ENCODE measurements around the gene NTN4. TPM values are rescaled to one million over a fixed set of nuclear protein-coding genes. Genes with fewer than 3 reads are reported as not detected.

The NTN4 gene
- total RNA-seq, 4 donors from 2014 or later = 6.7 to 25.9 (median 16.7) TPM

GRCh38 chr12:95836630-95837239 lies 46.2 kb upstream of the NTN4 start:
- Histone ChIP-seq H3K36me3 (no peaks in the 10 kb centered on the region), H3K27me3 (no peaks in the 10 kb centered on the region), H3K4me1 (peaks cover 7 to 22% (median 18%) of the 10 kb centered on the region in 4 donors), H3K27ac (no peak overlapping the region), H3K9me3 (no peaks in the 10 kb centered on the region), H3K4me3 (no peak overlapping the region)
- no peak for TF ChIP-seq EP300 (IDR thresholded peaks at IDR 0.05; ENCODE audit: low read depth)
- TF ChIP-seq POLR2AphosphoS5 (IDR thresholded peaks at IDR 0.05) = no peak
- no peak for TF ChIP-seq POLR2A (IDR thresholded peaks at IDR 0.05)
- TF ChIP-seq CTCF (IDR thresholded peaks at IDR 0.05) = no peak
- 17% methylated on average over 1 of the region's 1 CpG; no CpG with 5 or more reads in 1 of the 2 donors for WGBS, 2 donors (ENCODE audit: low coverage in 1 of 2)
- intact Hi-C loops (cut with DNase I; ENCODE audit: low total_unique reads) = no loop called here
- in situ Hi-C loops (cut with MboI; ENCODE audit: low pct_ligation_motif_present in 1 of 4, low pct_unique_long_range_greater_than_20kb in 1 of 4, low sequenced_read_pairs in 3 of 4) = no loop called here
- DNase-seq = no peak

DNA sequence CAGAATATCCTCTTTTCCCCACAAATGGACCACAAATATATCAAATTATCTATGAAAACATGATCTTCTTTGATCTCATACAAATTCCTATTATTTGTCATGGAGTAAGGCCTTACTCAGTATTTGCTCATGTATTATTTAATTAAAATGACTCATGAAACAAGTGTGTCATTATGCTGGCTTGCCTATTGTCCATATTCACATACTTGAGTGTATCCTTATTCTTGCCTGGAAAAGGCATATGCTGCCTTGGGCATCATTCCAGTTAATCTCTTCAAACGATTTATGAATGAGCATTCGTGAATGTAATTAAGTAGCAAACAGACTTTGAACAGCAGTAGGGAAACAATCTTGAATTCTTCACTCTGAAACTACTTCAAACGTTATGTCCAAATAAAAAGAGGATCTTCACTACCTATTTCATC lies 45.6 kb upstream of the NTN4 start:
- WGBS, 2 donors (ENCODE audit: low coverage in 1 of 2) = 12 to 16% methylated on average over 3 of the region's 3 CpGs
- Histone ChIP-seq H3K4me1 (peaks cover 7 to 22% (median 18%) of the 10 kb centered on the region in 4 donors), H3K36me3 (no peaks in the 10 kb centered on the region), H3K27me3 (no peaks in the 10 kb centered on the region), H3K9me3 (no peaks in the 10 kb centered on the region), H3K4me3 (no peak overlapping the region), H3K27ac (no peak overlapping the region)
- no peak for TF ChIP-seq POLR2AphosphoS5 (IDR thresholded peaks at IDR 0.05)
- TF ChIP-seq EP300 (IDR thresholded peaks at IDR 0.05; ENCODE audit: low read depth) = no peak
- TF ChIP-seq POLR2A (IDR thresholded peaks at IDR 0.05) = no peak
- TF ChIP-seq CTCF (IDR thresholded peaks at IDR 0.05) = no peak
- in situ Hi-C loops (cut with MboI; ENCODE audit: low pct_ligation_motif_present in 1 of 4, low pct_unique_long_range_greater_than_20kb in 1 of 4, low sequenced_read_pairs in 3 of 4) (no loop called here), intact Hi-C loops (cut with DNase I; ENCODE audit: low total_unique reads) (no loop called here)
- no peak for DNase-seq

- Histone ChIP-seq H3K4me1 (peaks cover 7 to 25% (median 18%) of the 10 kb centered on the region in 4 donors), H3K36me3 (no peaks in the 10 kb centered on the region), H3K9me3 (no peaks in the 10 kb centered on the region), H3K27me3 (no peaks in the 10 kb centered on the region), H3K4me3 (no peak overlapping the region), H3K27ac (no peak overlapping the region)
- 88% methylated on average over 1 of the region's 1 CpG for WGBS, 2 donors (ENCODE audit: low coverage in 1 of 2)
- no peak for DNase-seq
- intact Hi-C loops (cut with DNase I; ENCODE audit: low total_unique reads) (no loop called here), in situ Hi-C loops (cut with MboI; ENCODE audit: low pct_ligation_motif_present in 1 of 4, low pct_unique_long_range_greater_than_20kb in 1 of 4, low sequenced_read_pairs in 3 of 4) (no loop called here)
- no peak for TF ChIP-seq POLR2AphosphoS5 (IDR thresholded peaks at IDR 0.05)
- TF ChIP-seq POLR2A (IDR thresholded peaks at IDR 0.05) = no peak
- TF ChIP-seq EP300 (IDR thresholded peaks at IDR 0.05; ENCODE audit: low read depth) = no peak
These were observed 44.0 kb upstream of the NTN4 start for GRCh38 chr12:95834572-95834971.

DNA sequence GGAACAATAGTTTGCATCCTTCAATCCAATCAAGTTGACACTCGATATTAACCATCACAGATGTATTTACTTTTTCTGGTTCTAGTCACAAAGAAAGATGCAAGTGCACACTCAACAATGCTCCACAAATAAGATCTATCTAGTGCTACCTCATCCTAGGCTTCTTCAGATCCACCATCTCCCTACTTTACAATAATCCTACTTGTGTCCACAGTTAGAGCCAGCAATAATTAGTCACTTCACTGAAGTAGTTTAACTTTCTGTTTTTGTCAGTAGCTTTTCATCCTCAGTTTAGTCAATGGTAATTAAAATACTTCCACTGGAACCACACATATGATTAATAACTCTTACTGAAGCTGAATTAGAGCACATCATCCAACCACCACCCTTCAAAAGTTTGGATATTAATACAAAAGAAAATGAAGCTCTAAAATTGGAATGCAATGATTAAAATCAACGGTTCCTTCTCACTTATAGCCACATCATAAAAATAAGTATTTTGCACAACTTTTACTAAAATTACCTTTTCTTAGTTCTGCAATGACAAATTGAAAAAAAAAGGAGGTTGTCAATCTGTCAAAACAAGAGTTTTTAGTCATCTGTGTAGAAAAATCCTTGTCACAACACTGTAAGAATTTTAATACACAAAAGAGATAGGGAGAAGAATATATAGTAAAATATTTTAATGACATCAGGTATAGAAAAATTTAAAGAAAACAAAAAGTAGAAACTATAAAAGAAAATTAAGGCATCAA lies 39.9 kb upstream of the NTN4 start:
- in situ Hi-C loops (cut with MboI; ENCODE audit: low pct_ligation_motif_present in 1 of 4, low pct_unique_long_range_greater_than_20kb in 1 of 4, low sequenced_read_pairs in 3 of 4) (no loop called here), intact Hi-C loops (cut with DNase I; ENCODE audit: low total_unique reads) (no loop called here)
- Histone ChIP-seq H3K9me3 (no peaks in the 10 kb centered on the region), H3K4me3 (no peak overlapping the region), H3K4me1 (peaks cover 0 to 6% (median 0%) of the 10 kb centered on the region in 4 donors), H3K27me3 (no peaks in the 10 kb centered on the region), H3K36me3 (no peaks in the 10 kb centered on the region), H3K27ac (no peak overlapping the region)
- TF ChIP-seq CTCF (IDR thresholded peaks at IDR 0.05) = no peak
- TF ChIP-seq EP300 (IDR thresholded peaks at IDR 0.05; ENCODE audit: low read depth) = no peak
- TF ChIP-seq POLR2A (IDR thresholded peaks at IDR 0.05) = no peak
- WGBS, 2 donors (ENCODE audit: low coverage in 1 of 2) = 48 to 69% methylated on average over 2 of the region's 2 CpGs
- DNase-seq = no peak
